SH-SY5Y (cell line): ENCODE results near the gene BRD3OS.

ENCODE experiments used
- GATA2 ChIP-seq: IDR thresholded peaks from 2 replicates; pipeline ENCODE4 v1.6.1; 2011; ENCODE audit warnings: mild to moderate bottlenecking, low read depth, low read length
- GATA3 ChIP-seq: IDR thresholded peaks from 2 replicates; pipeline ENCODE4 v1.6.1; 2011; ENCODE audit warnings: low read depth, mild to moderate bottlenecking, low read length, moderate library complexity

GRCh38 chr9:134053941-134054761, 28.9 kb downstream of the BRD3OS start:
- TF ChIP-seq GATA3 (no peak), GATA2 (no peak)
